HepG2 (cell line): ENCODE data around the gene RASSF7. TPM values are rescaled to one million over a fixed set of nuclear protein-coding genes. Genes with fewer than 3 reads are reported as not detected.

Experiments used
- AHR ChIP-seq: IDR thresholded peaks from 2 replicates; pipeline ENCODE4 v1.6.1; 2018; ENCODE audit warnings: missing genetic modification reagents, missing compliant biosample characterization
- HNRNPK ChIP-seq: fragments of 200-400 bp; formaldehyde crosslinking; IDR thresholded peaks from 2 replicates; pipeline ENCODE4 v1.6.1; 2018; ENCODE audit warnings: low read length, low read depth, moderate library complexity, mild to moderate bottlenecking; ENCODE audit not compliant: poor library complexity, severe bottlenecking
- JUNB ChIP-seq: sonication (generic); formaldehyde crosslinking; IDR thresholded peaks from 2 replicates; pipeline ENCODE4 v1.8.0; 2022; ENCODE audit warnings: missing genetic modification reagents, mild to moderate bottlenecking, borderline replicate concordance
- MYPOP ChIP-seq: sonication (generic); formaldehyde crosslinking; IDR thresholded peaks from 2 replicates; pipeline ENCODE4 v1.8.1; 2023; ENCODE audit warnings: mild to moderate bottlenecking, moderate library complexity, missing genetic modification reagents
- NFYC ChIP-seq: IDR thresholded peaks from 2 replicates; pipeline ENCODE4 v1.6.1; 2016; ENCODE audit warnings: missing genetic modification reagents, missing compliant biosample characterization
- NONO ChIP-seq, 2 experiments: fragments of 450-650 bp in 1 of 2; sonication (generic) in 1 of 2; formaldehyde crosslinking in 1 of 2; IDR thresholded peaks in 1 of 2; conservative IDR thresholded peaks in 1 of 2; 2 replicates each; pipeline versions ENCODE4 v1.6.1 to v1.8.0; 2017 to 2022; ENCODE audit warnings: mild to moderate bottlenecking in 1 of 2, missing genetic modification reagents in 1 of 2, moderate library complexity in 1 of 2
- PHF20 ChIP-seq: sonication (generic); formaldehyde crosslinking; IDR thresholded peaks from 2 replicates; pipeline ENCODE4 v1.5.0; 2020; ENCODE audit warnings: mild to moderate bottlenecking, missing genetic modification reagents
- ZNF607 ChIP-seq: sonication (generic); formaldehyde crosslinking; IDR thresholded peaks from 2 replicates; pipeline ENCODE4 v1.5.1; 2020; ENCODE audit warnings: missing genetic modification reagents, mild to moderate bottlenecking, borderline replicate concordance
- ZNF746 ChIP-seq: sonication (generic); formaldehyde crosslinking; IDR thresholded peaks from 2 replicates; pipeline ENCODE4 v1.8.0; 2022; ENCODE audit warnings: mild to moderate bottlenecking, missing genetic modification reagents
- ZSCAN25 ChIP-seq: sonication (generic); formaldehyde crosslinking; IDR thresholded peaks from 2 replicates; pipeline ENCODE4 v1.8.0; 2022; ENCODE audit warnings: mild to moderate bottlenecking, missing genetic modification reagents
- polyA plus RNA-seq, 8 experiments: library from polyadenylated mRNA; depleted of rRNA in 3 of 8; stranded (reverse) in 7 of 8; unstranded in 1 of 8; fragments of >200 nt; fragmentation: Illumina TruSeq in 4 of 8; extraction: Trizol in 4 of 8; gene quantifications; 2 replicates each; pipeline versions ENCODE4 v1.2.1 to v1.2.3, GENCODE V29; 2011 to 2016; ENCODE audit warnings: low read depth in 4 of 8, missing spikeins in 1 of 8, mixed read lengths in 1 of 8; ENCODE audit not compliant: insufficient read depth in 1 of 8
- total RNA-seq, 5 experiments: library from RNA; depleted of rRNA; stranded (reverse); fragments of >200 nt; fragmentation: Illumina TruSeq; extraction: Trizol; gene quantifications; 2 replicates each; pipeline ENCODE4 v1.2.3, GENCODE V29; 2016; ENCODE audit warnings: low read depth in 1 of 5
- TF ChIP-seq, protein P1 (sequence below): sonication (generic); formaldehyde crosslinking; IDR thresholded peaks from 2 replicates; pipeline ENCODE4 v1.4.0; 2020; ENCODE audit warnings: mild to moderate bottlenecking, missing genetic modification reagents
- TF ChIP-seq, protein P2 (sequence below): IDR thresholded peaks from 2 replicates; pipeline ENCODE4 v1.6.1; 2016; ENCODE audit warnings: mild to moderate bottlenecking
- TF ChIP-seq, protein P3 (sequence below): sonication (generic); formaldehyde crosslinking; IDR thresholded peaks from 2 replicates; pipeline ENCODE4 v1.4.0; 2020; ENCODE audit warnings: missing genetic modification reagents
- TF ChIP-seq, protein P4 (sequence below): sonication (generic); formaldehyde crosslinking; IDR thresholded peaks from 2 replicates; pipeline ENCODE4 v1.4.0; 2020; ENCODE audit warnings: mild to moderate bottlenecking, missing genetic modification reagents, borderline replicate concordance

Gene RASSF7
- total and polyA plus RNA-seq, 2 of the 13 experiments (the other 11 are each of a cell fraction or from before 2014, with no cell fraction given), result 20.2 to 28.6 TPM

DNA sequence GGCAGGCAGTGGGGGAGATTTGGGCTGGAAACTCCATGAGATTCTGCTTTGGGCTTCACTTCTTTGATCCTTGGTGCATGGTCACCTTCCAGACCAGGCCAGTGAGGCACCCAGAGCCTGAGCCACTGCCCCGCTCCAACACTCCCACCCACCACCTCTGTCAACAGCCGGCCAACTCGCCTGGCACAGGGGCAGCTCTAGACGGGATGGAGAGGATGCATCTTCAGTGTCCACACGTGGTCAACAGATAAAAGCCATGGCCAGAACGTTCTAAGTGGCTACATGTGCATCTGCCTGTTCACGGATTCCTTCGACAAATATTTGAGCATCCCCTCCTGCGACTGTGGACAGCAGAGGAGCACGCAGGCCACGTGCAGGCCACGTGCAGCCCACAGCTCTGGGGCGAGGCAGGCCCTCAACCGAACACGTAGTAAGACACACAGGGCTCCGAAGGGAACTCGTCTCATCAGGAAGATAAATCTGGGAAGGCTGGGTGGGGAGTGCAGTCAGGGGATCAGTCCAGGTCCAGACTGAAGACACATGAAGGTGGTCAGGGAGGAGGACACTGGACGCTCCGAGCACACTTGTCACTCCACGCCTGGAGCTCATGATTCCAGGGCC lies 22.2 kb upstream of the RASSF7 start (continued):
- TF ChIP-seq, protein P1, sequence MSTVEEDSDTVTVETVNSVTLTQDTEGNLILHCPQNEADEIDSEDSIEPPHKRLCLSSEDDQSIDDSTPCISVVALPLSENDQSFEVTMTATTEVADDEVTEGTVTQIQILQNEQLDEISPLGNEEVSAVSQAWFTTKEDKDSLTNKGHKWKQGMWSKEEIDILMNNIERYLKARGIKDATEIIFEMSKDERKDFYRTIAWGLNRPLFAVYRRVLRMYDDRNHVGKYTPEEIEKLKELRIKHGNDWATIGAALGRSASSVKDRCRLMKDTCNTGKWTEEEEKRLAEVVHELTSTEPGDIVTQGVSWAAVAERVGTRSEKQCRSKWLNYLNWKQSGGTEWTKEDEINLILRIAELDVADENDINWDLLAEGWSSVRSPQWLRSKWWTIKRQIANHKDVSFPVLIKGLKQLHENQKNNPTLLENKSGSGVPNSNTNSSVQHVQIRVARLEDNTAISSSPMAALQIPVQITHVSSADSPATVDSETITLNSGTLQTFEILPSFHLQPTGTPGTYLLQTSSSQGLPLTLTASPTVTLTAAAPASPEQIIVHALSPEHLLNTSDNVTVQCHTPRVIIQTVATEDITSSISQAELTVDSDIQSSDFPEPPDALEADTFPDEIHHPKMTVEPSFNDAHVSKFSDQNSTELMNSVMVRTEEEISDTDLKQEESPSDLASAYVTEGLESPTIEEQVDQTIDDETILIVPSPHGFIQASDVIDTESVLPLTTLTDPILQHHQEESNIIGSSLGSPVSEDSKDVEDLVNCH (CRISPR knock-in tag), result 0 out of 2 replicates have a peak, but pooled peaks have one; percentile 50
- TF ChIP-seq, protein P2, sequence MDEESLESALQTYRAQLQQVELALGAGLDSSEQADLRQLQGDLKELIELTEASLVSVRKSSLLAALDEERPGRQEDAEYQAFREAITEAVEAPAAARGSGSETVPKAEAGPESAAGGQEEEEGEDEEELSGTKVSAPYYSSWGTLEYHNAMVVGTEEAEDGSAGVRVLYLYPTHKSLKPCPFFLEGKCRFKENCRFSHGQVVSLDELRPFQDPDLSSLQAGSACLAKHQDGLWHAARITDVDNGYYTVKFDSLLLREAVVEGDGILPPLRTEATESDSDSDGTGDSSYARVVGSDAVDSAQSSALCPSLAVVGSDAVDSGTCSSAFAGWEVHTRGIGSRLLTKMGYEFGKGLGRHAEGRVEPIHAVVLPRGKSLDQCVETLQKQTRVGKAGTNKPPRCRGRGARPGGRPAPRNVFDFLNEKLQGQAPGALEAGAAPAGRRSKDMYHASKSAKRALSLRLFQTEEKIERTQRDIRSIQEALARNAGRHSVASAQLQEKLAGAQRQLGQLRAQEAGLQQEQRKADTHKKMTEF (CRISPR knock-in tag), result peak; percentile 30; the same call in 1 of the 2 replicates
- TF ChIP-seq MYPOP (CRISPR knock-in tag), result peak; percentile 44; the same call in 1 of the 2 replicates
- TF ChIP-seq AHR (CRISPR knock-in tag), result 0 out of 2 replicates have a peak, but pooled peaks have one; percentile 54
- TF ChIP-seq JUNB (CRISPR knock-in tag), result 0 out of 2 replicates have a peak, but pooled peaks have one; percentile 27
- no peak for TF ChIP-seq NONO (IDR thresholded peaks at IDR 0.05)
- no peak for TF ChIP-seq NONO (CRISPR knock-in tag; conservative IDR thresholded peaks at IDR 0.05)
- TF ChIP-seq NFYC (CRISPR knock-in tag), result no peak
- TF ChIP-seq, protein P3, sequence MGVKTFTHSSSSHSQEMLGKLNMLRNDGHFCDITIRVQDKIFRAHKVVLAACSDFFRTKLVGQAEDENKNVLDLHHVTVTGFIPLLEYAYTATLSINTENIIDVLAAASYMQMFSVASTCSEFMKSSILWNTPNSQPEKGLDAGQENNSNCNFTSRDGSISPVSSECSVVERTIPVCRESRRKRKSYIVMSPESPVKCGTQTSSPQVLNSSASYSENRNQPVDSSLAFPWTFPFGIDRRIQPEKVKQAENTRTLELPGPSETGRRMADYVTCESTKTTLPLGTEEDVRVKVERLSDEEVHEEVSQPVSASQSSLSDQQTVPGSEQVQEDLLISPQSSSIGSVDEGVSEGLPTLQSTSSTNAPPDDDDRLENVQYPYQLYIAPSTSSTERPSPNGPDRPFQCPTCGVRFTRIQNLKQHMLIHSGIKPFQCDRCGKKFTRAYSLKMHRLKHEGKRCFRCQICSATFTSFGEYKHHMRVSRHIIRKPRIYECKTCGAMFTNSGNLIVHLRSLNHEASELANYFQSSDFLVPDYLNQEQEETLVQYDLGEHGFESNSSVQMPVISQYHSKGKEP (CRISPR knock-in tag), result no peak
- TF ChIP-seq HNRNPK, result no peak
- 0 out of 2 replicates have a peak, but pooled peaks have one; percentile 29 for TF ChIP-seq PHF20 (CRISPR knock-in tag)
- TF ChIP-seq ZNF746 (CRISPR knock-in tag), result peak; percentile 35; the same call in 1 of the 2 replicates
- TF ChIP-seq, protein P4, sequence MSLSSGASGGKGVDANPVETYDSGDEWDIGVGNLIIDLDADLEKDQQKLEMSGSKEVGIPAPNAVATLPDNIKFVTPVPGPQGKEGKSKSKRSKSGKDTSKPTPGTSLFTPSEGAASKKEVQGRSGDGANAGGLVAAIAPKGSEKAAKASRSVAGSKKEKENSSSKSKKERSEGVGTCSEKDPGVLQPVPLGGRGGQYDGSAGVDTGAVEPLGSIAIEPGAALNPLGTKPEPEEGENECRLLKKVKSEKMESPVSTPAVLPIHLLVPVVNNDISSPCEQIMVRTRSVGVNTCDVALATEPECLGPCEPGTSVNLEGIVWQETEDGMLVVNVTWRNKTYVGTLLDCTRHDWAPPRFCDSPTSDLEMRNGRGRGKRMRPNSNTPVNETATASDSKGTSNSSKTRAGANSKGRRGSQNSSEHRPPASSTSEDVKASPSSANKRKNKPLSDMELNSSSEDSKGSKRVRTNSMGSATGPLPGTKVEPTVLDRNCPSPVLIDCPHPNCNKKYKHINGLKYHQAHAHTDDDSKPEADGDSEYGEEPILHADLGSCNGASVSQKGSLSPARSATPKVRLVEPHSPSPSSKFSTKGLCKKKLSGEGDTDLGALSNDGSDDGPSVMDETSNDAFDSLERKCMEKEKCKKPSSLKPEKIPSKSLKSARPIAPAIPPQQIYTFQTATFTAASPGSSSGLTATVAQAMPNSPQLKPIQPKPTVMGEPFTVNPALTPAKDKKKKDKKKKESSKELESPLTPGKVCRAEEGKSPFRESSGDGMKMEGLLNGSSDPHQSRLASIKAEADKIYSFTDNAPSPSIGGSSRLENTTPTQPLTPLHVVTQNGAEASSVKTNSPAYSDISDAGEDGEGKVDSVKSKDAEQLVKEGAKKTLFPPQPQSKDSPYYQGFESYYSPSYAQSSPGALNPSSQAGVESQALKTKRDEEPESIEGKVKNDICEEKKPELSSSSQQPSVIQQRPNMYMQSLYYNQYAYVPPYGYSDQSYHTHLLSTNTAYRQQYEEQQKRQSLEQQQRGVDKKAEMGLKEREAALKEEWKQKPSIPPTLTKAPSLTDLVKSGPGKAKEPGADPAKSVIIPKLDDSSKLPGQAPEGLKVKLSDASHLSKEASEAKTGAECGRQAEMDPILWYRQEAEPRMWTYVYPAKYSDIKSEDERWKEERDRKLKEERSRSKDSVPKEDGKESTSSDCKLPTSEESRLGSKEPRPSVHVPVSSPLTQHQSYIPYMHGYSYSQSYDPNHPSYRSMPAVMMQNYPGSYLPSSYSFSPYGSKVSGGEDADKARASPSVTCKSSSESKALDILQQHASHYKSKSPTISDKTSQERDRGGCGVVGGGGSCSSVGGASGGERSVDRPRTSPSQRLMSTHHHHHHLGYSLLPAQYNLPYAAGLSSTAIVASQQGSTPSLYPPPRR (CRISPR knock-in tag), result no peak
- no peak for TF ChIP-seq ZSCAN25 (CRISPR knock-in tag)
- TF ChIP-seq ZNF607, result peak; percentile 59; the same call in 1 of the 2 replicates
